Measurements from ENCODE around the gene NAA80. TPM values are rescaled to one million over a fixed set of nuclear protein-coding genes. Genes with fewer than 3 reads are reported as not detected.
A peak's percentile ranks its signal among the peaks of the same experiment; 100 is the strongest.

NAA80 gene
- total and polyA plus RNA-seq, 2 of the 13 experiments (the other 11 are each of a cell fraction or from before 2014, with no cell fraction given) = 3.4 to 8.7 TPM

DNA sequence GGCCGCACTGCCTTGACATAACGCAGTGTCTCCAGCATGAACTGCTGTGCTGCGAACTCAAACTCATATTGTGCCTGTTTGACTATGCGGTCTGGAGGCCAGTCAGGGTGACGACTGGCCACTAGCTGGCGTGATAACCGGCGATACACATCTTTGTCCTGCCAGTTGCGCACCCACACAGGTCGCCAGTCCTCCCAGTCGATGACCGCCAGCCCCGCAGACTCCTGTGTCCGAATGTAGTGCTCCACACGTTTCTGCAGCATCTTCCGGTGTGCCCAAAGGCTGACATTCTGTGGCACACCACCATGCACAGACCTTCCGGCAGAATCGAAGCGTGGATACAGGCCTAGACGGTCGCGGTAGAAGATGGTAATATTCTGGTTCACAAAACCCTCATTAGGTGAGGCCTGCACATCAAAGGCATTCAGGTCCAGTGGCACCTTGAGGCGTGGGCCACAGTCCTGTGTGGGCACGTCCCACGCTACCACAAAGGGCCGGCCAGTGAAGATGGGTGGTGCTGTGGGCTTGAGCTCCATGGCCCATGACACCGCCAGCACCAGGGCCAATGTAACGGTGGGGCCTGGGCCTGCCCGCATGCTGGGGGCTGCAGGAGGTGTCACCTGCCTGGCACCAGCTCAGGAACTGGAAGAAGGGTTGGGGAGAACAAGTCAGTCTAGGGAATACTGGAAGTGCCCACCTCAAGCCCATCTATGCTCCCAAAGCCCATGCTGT is 20.9 kb upstream of the NAA80 start (continued):
- peak; percentile 54; the same call in 1 of the 2 replicates for TF ChIP-seq SP4 (CRISPR knock-in tag; IDR thresholded peaks at IDR 0.05)
- TF ChIP-seq HNF1B (CRISPR knock-in tag; IDR thresholded peaks at IDR 0.05) = 0 out of 2 replicates have a peak, but pooled peaks have one; percentile 15
- 0 out of 2 replicates have a peak, but pooled peaks have one; percentile 13 for TF ChIP-seq HOXA3 (CRISPR knock-in tag; IDR thresholded peaks at IDR 0.05)
- TF ChIP-seq HMG20B (CRISPR knock-in tag; conservative IDR thresholded peaks at IDR 0.05) = no peak
- TF ChIP-seq NCOA2 (CRISPR knock-in tag; IDR thresholded peaks at IDR 0.05) = no peak

- DNase-seq (ENCODE audit: low spot score) (no peak), FAIRE-seq (no peak), ATAC-seq (no peak)
- peak overlapping the region; percentile 10; the same call in 1 of the 2 replicates for H3K9ac ChIP-seq (ENCODE audit: insufficient read depth, low read depth, low read length)
- 94% methylated on average over 16 of the region's 16 CpGs for WGBS (ENCODE audit: low lambda C conversion rate)
- peaks cover 70% of the 10 kb centered on the region for H3K4me1 ChIP-seq (ENCODE audit: insufficient read depth, low read length)
- H3K4me2 ChIP-seq (ENCODE audit: low read depth, low read length) = peak overlapping the region; percentile 94
- peak overlapping the region in 1 of 3 experiments; percentile 19; a peak in 2 of 6 replicates for H3K4me3 ChIP-seq (replicated peaks in 1 of 3; ENCODE audit: insufficient read depth in 1 of 3, low read depth in 2 of 3, low read length in 3 of 3)
- H4K20me1 ChIP-seq (ENCODE audit: insufficient read depth, low read length) = no peaks in the 10 kb centered on the region
- peaks cover 25% of the 10 kb centered on the region for H3K79me2 ChIP-seq (ENCODE audit: insufficient read depth, low read length)
- H3K36me3 ChIP-seq (replicated peaks in 1 of 2; ENCODE audit: control insufficient read depth in 1 of 2, insufficient read depth in 2 of 2, low read length in 2 of 2) = peaks cover 16 to 32% of the 10 kb centered on the region in 2 experiments
- CTCF ChIA-PET (ENCODE audit: low intra/inter-chr PET ratio, low total read pairs) = no interaction called here
- POLR2A ChIA-PET = interaction anchor here (1.1 to 13.0 kb wide), 4 partner anchors 11 to 31 kb away, joined by 3 to 222 read pairs (median 8); partner anchors contain the start of genes CYB561D2, HYAL1, HYAL3 and IFRD2
- H2AFZ ChIP-seq (ENCODE audit: low read length) = no peak overlapping the region
- H3K27ac ChIP-seq (ENCODE audit: extremely low read length, insufficient read depth, low read length) = peak overlapping the region; percentile 2
- intact Hi-C loops (cut with micrococcal nuclease; ENCODE audit: unreplicated experiment) = no loop called here
- in situ Hi-C loops (cut with HindIII; ENCODE audit: extremely low pct_ligation_motif_present, low pct_unique_long_range_greater_than_20kb) = no loop called here
- BruUV-seq (replicated peaks) = no TSS peak
- no peaks in the 10 kb centered on the region for H3K9me3 ChIP-seq (ENCODE audit: low read length)
- H3K27me3 ChIP-seq (ENCODE audit: control insufficient read depth in 1 of 2, insufficient read depth in 2 of 2, low read length in 2 of 2) = no peaks in the 10 kb centered on the region; a peak in 1 of 5 replicates
- TF ChIP-seq, protein P1, sequence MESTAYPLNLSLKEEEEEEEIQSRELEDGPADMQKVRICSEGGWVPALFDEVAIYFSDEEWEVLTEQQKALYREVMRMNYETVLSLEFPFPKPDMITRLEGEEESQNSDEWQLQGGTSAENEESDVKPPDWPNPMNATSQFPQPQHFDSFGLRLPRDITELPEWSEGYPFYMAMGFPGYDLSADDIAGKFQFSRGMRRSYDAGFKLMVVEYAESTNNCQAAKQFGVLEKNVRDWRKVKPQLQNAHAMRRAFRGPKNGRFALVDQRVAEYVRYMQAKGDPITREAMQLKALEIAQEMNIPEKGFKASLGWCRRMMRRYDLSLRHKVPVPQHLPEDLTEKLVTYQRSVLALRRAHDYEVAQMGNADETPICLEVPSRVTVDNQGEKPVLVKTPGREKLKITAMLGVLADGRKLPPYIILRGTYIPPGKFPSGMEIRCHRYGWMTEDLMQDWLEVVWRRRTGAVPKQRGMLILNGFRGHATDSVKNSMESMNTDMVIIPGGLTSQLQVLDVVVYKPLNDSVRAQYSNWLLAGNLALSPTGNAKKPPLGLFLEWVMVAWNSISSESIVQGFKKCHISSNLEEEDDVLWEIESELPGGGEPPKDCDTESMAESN (CRISPR knock-in tag; conservative IDR thresholded peaks at IDR 0.05) = 0 out of 2 replicates have a peak, but pooled peaks have one; percentile 13
- TF ChIP-seq ZNF296 (CRISPR knock-in tag; conservative IDR thresholded peaks at IDR 0.05) = no peak
- TF ChIP-seq ZNF788 (CRISPR knock-in tag; IDR thresholded peaks at IDR 0.05; ENCODE audit: borderline replicate concordance) = 0 out of 2 replicates have a peak, but pooled peaks have one; percentile 5
- 0 out of 2 replicates have a peak, but pooled peaks have one; percentile 22 for TF ChIP-seq POLR2AphosphoS5 (IDR thresholded peaks at IDR 0.05; ENCODE audit: low read depth, low read length)
- no peak for TF ChIP-seq SRF (IDR thresholded peaks at IDR 0.05; ENCODE audit: low read depth, low read length)
- TF ChIP-seq ZMYM3 (CRISPR knock-in tag; IDR thresholded peaks at IDR 0.05) = peak; percentile 39; the same call in 1 of the 2 replicates
- 0 out of 2 replicates have a peak, but pooled peaks have one; percentile 1 for TF ChIP-seq ZNF574 (CRISPR knock-in tag; IDR thresholded peaks at IDR 0.05)
- 0 out of 2 replicates have a peak, but pooled peaks have one; percentile 29 for TF ChIP-seq ATF7 (IDR thresholded peaks at IDR 0.05)
- no peak for TF ChIP-seq ATF7 (CRISPR knock-in tag; IDR thresholded peaks at IDR 0.05)
- no peak for TF ChIP-seq ZNF232 (CRISPR knock-in tag; IDR thresholded peaks at IDR 0.05; ENCODE audit: borderline replicate concordance)
Observed at GRCh38 chr3:50319181-50319893, 20.1 kb upstream of the NAA80 start.
